Memory B cell (primary cell): ENCODE measurements around the gene NNAT.

Source experiments
- ATAC-seq: fragments of 150-1000 bp; cut with Tn5 transposase; 2 replicates; pipeline ENCODE4 v1.10.0; 2021; ENCODE audit warnings: low read depth, mild to moderate bottlenecking, moderate library complexity
- DNase-seq, 2 donors: peaks; one replicate each; pipeline ENCODE4 v3.0.0; 2022; ENCODE audit warnings: low spot score in 2 of 2
- H3K27ac Mint-ChIP-seq: one replicate; pipeline ENCODE4 v1.8.0; 2022; ENCODE audit warnings: mild to moderate bottlenecking, moderate library complexity, mixed read lengths
- H3K27me3 Mint-ChIP-seq: one replicate; pipeline ENCODE4 v1.8.0; 2022; ENCODE audit warnings: mixed read lengths
- H3K36me3 Mint-ChIP-seq: one replicate; pipeline ENCODE4 v1.8.0; 2022; ENCODE audit warnings: mild to moderate bottlenecking, mixed read lengths
- H3K4me1 Mint-ChIP-seq: one replicate; pipeline ENCODE4 v1.8.0; 2022; ENCODE audit warnings: mixed read lengths
- H3K4me3 Mint-ChIP-seq: one replicate; pipeline ENCODE4 v1.8.0; 2022; ENCODE audit warnings: mild to moderate bottlenecking, moderate library complexity, mixed read lengths
- H3K9me3 Mint-ChIP-seq: one replicate; pipeline ENCODE4 v1.8.0; 2022; ENCODE audit warnings: mixed read lengths

The NNAT gene

DNA sequence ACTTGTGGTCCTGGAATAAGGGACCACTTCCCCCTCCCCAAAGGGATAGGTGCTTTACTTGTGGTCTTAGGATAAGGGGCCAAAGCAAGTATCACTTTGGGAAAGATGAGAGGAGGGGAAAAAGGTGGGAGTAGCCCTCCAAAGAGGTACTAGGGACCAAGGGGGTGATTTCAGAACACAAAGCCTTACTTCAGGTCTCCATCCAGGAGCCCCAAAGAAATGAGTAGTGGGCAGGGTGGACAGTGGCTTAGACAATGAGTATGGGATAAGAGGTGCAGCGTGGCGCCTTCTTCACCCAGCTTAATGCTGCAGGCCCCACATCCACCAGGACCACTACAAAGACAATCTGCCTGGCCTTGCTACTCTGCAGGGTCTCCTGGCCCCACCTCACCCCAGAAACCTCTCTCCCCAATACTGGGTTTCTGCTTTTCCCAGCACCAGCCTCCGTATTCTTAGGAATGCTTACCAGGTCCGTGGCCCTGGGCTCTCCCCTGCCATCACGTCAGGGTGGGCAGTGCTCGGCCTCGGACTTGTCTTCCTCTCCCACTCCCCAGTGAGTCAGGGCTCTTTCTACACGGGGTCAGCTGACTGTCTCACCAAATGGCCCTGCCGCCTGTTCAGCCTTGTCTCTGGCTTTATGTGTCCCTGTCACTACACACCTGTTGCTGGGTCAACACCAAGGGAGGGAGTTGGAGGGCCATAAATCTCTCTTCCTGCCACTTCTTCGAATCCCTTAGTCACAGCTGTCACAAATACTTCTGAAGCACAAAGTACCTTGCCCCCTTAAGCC is 3.1 kb downstream of the NNAT start:
- H3K4me1 Mint-ChIP-seq: peaks cover 41% of the 10 kb centered on the region
- H3K27me3 Mint-ChIP-seq: no peaks in the 10 kb centered on the region
- no peak for DNase-seq
- no peak overlapping the region for H3K4me3 Mint-ChIP-seq
- no peaks in the 10 kb centered on the region for H3K9me3 Mint-ChIP-seq
- ATAC-seq: no peak
- peaks cover 11% of the 10 kb centered on the region for H3K36me3 Mint-ChIP-seq
- peak overlapping the region; percentile 15 for H3K27ac Mint-ChIP-seq

GRCh38 chr20:37524859-37525708 is 4.0 kb downstream of the NNAT start:
- Mint-ChIP-seq H3K27ac (peak overlapping the region; percentile 100), H3K4me3 (peak overlapping the region; percentile 89), H3K36me3 (peaks cover 10% of the 10 kb centered on the region), H3K27me3 (no peaks in the 10 kb centered on the region), H3K9me3 (no peaks in the 10 kb centered on the region), H3K4me1 (peaks cover 42% of the 10 kb centered on the region)
- DNase-seq: no peak
- no peak for ATAC-seq

- Mint-ChIP-seq H3K36me3 (peaks cover 7% of the 10 kb centered on the region), H3K4me3 (peak overlapping the region; percentile 89), H3K4me1 (peaks cover 39% of the 10 kb centered on the region), H3K27ac (peak overlapping the region; percentile 100), H3K27me3 (no peaks in the 10 kb centered on the region), H3K9me3 (no peaks in the 10 kb centered on the region)
- DNase-seq (no peak), ATAC-seq (no peak)
These were observed 4.8 kb downstream of the NNAT start for GRCh38 chr20:37525810-37526209.

- peak in 1 of 2 donors; percentile 40 for DNase-seq
- Mint-ChIP-seq H3K36me3 (peaks cover 7% of the 10 kb centered on the region), H3K27ac (peak overlapping the region; percentile 100), H3K4me1 (peaks cover 39% of the 10 kb centered on the region), H3K4me3 (peak overlapping the region; percentile 89), H3K9me3 (no peaks in the 10 kb centered on the region), H3K27me3 (no peaks in the 10 kb centered on the region)
- peak; percentile 58 for ATAC-seq
These were observed 5.3 kb downstream of the NNAT start for GRCh38 chr20:37526238-37526838.

DNA sequence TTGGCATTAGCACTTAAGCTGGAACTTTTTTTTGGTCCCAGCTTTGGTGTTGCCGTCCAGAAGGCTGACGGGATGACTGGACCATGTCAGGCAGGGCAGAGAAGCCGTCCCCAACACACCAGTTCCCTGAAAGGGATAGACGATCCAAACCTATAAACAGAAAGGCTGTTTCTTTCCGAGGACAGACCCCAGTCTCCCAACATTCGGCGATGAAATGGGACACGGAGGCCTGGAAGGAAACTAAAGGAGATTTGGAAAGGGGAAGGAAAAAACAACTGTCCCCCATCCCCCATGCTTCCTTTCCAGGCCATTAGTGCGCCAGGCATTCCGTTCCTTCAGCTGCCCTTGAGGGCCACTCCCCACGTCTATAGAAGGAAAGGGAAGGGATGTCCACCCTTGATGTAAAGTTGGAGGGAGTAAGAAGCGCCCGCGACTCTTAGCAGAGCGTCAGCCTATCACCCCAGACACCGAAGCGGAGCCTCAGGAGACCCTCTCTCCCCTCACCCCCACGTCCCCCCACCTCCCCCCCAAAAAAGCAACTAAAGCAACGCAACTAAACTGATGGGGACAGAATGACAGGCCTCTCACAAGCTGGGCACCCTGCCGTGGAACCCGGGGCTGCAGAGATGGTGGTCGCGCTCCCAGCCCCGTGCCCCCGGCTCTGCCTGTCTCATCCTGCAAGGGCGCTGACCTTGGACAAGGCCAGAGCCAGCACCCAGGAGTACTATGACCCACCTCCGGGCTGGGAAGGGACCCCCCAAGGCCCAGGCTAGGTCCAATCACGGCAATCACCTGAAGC is 6.0 kb downstream of the NNAT start:
- no peak for ATAC-seq
- DNase-seq: no peak
- peak overlapping the region; percentile 89 for H3K4me3 Mint-ChIP-seq
- H3K4me1 Mint-ChIP-seq: peaks cover 37% of the 10 kb centered on the region
- H3K27ac Mint-ChIP-seq: peak overlapping the region; percentile 100
- H3K9me3 Mint-ChIP-seq: no peaks in the 10 kb centered on the region
- peaks cover 7% of the 10 kb centered on the region for H3K36me3 Mint-ChIP-seq
- H3K27me3 Mint-ChIP-seq: no peaks in the 10 kb centered on the region

- Mint-ChIP-seq H3K9me3 (no peaks in the 10 kb centered on the region), H3K4me1 (peaks cover 37% of the 10 kb centered on the region), H3K4me3 (peak within 1 kb of the TSS; percentile 89), H3K27ac (peak within 1 kb of the TSS; percentile 100), H3K36me3 (peaks cover 7% of the 10 kb centered on the region), H3K27me3 (no peaks in the 10 kb centered on the region)
- DNase-seq: peak; percentile 93 to 97
- ATAC-seq: peak; percentile 83
These were observed 6.8 kb downstream of the NNAT start, which contains the start of gene BLCAP for GRCh38 chr20:37527638-37528445. Gene BLCAP (minus strand): TSS chr20:37527876. CDS start chr20:37519174, 8,702 bp downstream.

DNA sequence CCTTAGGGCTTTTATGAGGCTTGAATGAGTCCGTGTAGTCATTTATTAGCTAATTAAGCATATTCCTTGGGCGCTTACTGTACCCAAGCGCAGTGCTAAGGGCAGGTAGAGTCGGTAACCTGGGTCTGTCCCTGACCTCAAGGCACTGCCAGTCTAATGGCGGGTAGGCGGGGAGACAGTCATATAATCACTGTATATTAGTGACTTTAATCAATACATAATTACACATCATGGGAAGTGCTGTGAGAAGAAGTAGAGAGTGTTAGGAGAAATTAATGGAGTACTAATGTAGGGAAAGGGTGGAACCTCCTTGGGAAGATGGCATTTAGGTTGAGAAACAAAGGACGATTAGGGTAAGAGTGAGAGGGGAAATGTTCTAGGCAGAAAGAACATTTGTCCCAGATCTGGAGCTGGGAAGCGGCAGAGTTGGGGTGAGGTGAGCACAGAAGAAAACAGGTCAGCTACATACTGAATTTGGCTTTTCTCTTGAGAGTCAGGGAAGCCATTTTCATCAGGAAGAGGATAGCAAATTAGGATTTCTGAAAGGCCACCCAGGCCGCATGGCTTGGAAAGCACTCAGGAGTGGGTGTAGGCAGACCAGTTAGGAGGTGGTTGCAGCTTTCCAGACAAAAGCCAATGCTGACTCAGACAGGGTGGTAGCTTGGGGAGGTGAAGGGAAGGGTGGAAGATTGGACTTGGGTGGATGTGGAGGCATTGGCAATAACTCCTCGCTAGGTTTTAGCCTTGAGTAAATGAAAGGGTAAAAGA is 7.6 kb downstream of the NNAT start:
- no peak for ATAC-seq
- H3K27me3 Mint-ChIP-seq: no peaks in the 10 kb centered on the region
- H3K9me3 Mint-ChIP-seq: no peaks in the 10 kb centered on the region
- H3K4me1 Mint-ChIP-seq: peaks cover 32% of the 10 kb centered on the region
- H3K36me3 Mint-ChIP-seq: peaks cover 2% of the 10 kb centered on the region
- peak overlapping the region; percentile 100 for H3K27ac Mint-ChIP-seq
- peak overlapping the region; percentile 89 for H3K4me3 Mint-ChIP-seq
- DNase-seq: no peak

DNA sequence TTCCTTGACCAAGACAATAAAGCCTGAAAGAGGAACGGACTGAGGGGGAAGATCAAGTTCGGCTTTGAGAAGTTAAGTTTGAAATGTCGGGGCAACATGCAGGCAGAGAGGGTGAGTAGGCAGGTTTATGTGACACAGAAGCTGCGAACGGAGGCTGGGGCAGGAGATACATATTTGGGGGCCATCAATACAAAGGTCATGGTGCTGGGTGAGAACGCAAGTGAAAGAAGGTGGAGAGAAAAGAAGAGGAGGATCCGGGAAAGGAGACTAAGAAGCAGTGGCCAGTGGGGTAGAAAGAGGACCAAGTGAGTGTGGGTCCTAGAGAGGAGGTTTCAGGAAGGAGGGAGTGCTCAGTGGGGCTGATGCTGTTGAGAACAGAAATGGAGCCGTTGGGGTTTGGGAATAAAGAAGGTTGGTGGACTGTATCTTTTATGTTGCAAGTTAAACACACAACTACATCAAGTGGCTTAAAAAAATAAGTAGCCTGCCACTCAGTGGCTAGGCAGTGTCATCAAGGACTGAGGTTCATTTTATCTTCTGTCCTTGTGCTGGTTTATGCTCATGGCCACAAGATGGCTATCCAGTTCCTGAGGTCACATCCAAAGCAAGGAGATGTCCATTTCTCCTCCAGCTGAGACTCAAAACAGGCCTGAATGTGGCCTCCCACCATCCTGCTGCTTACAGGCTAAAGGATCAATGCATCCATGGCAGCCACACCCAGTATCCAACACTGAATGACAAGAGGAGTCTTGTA is 8.3 kb downstream of the NNAT start:
- Mint-ChIP-seq H3K27ac (no peak overlapping the region), H3K27me3 (no peaks in the 10 kb centered on the region), H3K4me1 (peaks cover 28% of the 10 kb centered on the region), H3K4me3 (no peak overlapping the region), H3K36me3 (no peaks in the 10 kb centered on the region), H3K9me3 (no peaks in the 10 kb centered on the region)
- ATAC-seq: no peak
- DNase-seq: no peak

DNA sequence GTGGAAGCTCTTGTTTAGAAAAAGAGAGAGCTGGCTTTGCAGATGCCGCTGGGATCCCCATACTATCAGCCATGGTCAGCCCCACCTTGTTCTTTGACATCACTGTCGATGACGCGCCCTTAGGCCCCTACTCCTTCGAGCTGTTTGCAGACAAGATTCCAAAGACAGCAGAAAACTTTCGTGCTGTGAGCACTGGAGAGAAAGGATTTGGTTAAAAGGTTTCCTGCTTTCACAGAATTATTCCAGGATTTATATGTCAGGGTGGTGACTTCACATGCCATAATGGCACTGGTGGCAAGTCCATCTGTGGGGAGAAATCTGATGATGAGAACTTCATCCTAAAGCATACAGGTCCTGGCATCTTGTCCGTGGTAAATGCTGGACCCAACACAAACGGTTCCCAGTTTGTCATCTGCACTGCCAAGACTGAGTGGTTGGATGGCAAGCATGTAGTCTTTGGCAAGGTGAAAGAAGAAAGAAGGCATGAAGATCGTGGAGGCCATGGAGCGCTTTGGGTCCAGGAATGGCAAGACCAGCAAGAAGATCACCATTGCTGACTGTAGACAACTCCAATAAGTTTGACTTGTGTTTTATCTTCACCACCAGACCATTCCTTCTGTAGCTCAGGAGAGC is 9.0 kb downstream of the NNAT start:
- DNase-seq: no peak
- Mint-ChIP-seq H3K9me3 (no peaks in the 10 kb centered on the region), H3K27me3 (no peaks in the 10 kb centered on the region), H3K36me3 (no peaks in the 10 kb centered on the region), H3K27ac (no peak overlapping the region), H3K4me1 (peaks cover 25% of the 10 kb centered on the region), H3K4me3 (no peak overlapping the region)
- no peak for ATAC-seq

DNA sequence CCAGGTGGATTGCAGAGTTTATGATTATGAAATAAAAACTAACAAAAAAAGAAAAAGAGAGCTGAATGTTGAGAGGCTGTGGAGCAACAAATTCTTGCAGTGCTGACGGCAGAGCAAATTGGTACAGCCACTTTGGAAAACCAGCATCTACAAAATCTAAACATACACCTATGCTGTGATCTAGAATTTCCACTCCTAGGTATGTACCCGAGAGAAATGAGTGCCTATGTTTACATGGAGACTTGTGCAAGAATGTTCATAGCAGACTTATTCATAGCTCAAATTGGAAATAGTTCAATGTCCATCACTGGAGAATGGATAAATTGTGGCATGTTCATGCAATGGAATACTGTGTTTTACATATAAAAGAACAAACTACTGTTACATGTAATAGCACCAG is 9.6 kb downstream of the NNAT start:
- DNase-seq (no peak), ATAC-seq (no peak)
- Mint-ChIP-seq H3K27ac (no peak overlapping the region), H3K4me3 (no peak overlapping the region), H3K9me3 (no peaks in the 10 kb centered on the region), H3K27me3 (no peaks in the 10 kb centered on the region), H3K4me1 (peaks cover 20% of the 10 kb centered on the region), H3K36me3 (no peaks in the 10 kb centered on the region)

DNA sequence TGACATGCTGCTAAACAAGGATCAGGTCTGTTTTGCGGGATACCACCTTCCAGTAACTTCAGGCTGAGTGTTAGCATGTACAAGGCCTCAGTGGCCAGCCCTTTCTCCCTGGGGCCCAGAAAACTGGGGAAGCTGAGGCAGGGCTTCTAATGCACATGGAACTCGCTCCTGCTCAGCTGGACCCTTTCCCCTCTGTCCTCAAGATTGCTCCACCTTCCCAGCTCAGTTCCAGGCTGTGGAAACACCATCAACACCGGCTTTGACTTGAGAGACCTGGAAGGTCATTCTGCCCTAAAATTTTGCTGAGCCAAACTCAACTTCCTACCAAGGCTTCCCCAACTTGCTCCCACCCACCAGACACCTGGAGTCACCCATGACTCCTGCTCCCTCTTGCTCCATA is 10.8 kb downstream of the NNAT start:
- no peaks in the 10 kb centered on the region for H3K36me3 Mint-ChIP-seq
- H3K27ac Mint-ChIP-seq: no peak overlapping the region
- DNase-seq (no peak), ATAC-seq (no peak)
- H3K4me1 Mint-ChIP-seq: peaks cover 12% of the 10 kb centered on the region
- no peak overlapping the region for H3K4me3 Mint-ChIP-seq
- no peaks in the 10 kb centered on the region for H3K27me3 Mint-ChIP-seq
- no peaks in the 10 kb centered on the region for H3K9me3 Mint-ChIP-seq
